PC-9 (cell line): ENCODE measurements around the gene UTY.

ENCODE experiments used
- EZH2 ChIP-seq: fragments of 200-600 bp; sonication (generic); IDR thresholded peaks from 2 replicates; pipeline ENCODE4 v1.8.0; 2017; ENCODE audit warnings: antibody characterized with exemption, low read depth
- TF ChIP-seq, protein P1 (sequence below): fragments of 200-600 bp; sonication (generic); conservative IDR thresholded peaks from 2 replicates; pipeline ENCODE4 v1.6.1; 2017; ENCODE audit warnings: mixed run types, antibody characterized with exemption, mild to moderate bottlenecking, moderate library complexity

DNA sequence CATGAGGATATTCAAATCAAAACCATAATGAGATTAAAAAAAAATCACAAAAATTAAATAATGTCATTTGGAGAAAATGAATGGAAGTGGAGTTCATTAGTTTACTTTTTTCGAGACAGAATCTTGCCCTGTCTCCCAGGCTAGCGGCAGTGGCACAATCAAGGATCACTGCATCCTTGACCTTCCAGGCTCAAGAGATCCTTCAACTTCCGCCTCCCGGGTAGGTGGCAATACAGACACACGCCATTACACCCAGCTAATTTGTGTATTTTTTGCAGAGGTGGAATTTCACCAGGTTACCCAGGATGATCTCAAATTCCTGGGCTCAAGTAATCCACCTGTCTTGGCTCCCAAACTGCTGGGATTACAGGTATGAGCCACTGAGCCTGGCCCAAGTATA lies 236.1 kb downstream of the UTY start:
- TF ChIP-seq, protein P1, sequence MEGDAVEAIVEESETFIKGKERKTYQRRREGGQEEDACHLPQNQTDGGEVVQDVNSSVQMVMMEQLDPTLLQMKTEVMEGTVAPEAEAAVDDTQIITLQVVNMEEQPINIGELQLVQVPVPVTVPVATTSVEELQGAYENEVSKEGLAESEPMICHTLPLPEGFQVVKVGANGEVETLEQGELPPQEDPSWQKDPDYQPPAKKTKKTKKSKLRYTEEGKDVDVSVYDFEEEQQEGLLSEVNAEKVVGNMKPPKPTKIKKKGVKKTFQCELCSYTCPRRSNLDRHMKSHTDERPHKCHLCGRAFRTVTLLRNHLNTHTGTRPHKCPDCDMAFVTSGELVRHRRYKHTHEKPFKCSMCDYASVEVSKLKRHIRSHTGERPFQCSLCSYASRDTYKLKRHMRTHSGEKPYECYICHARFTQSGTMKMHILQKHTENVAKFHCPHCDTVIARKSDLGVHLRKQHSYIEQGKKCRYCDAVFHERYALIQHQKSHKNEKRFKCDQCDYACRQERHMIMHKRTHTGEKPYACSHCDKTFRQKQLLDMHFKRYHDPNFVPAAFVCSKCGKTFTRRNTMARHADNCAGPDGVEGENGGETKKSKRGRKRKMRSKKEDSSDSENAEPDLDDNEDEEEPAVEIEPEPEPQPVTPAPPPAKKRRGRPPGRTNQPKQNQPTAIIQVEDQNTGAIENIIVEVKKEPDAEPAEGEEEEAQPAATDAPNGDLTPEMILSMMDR, result no peak
- no peak for TF ChIP-seq EZH2
